Embryonic facial prominence (tissue), 1 donor: Measurements from ENCODE around the gene COMT.

Source experiments
- DNase-seq: peaks from one replicate; pipeline ENCODE4 v3.0.0-alpha.2; 2016; ENCODE audit errors: extremely low spot score

COMT gene

GRCh38 chr22:19957445-19957844, 15.9 kb downstream of the COMT start:
- no peak for DNase-seq

GRCh38 chr22:19958083-19959042, 16.8 kb downstream of the COMT start:
- DNase-seq = no peak

- DNase-seq = no peak
These were observed 17.5 kb downstream of the COMT start for GRCh38 chr22:19959043-19959586.

GRCh38 chr22:19959587-19960490, 18.3 kb downstream of the COMT start:
- no peak for DNase-seq

- no peak for DNase-seq
These were observed 19.1 kb downstream of the COMT start for GRCh38 chr22:19960491-19961200.

GRCh38 chr22:19961201-19961580, 19.6 kb downstream of the COMT start:
- no peak for DNase-seq

- DNase-seq = no peak
These were observed 20.3 kb downstream of the COMT start for GRCh38 chr22:19961868-19962245.

- no peak for DNase-seq
These were observed 20.8 kb downstream of the COMT start for GRCh38 chr22:19962246-19962908.

GRCh38 chr22:19962909-19963806, 21.6 kb downstream of the COMT start:
- DNase-seq = no peak

GRCh38 chr22:19963863-19964642, 22.5 kb downstream of the COMT start:
- no peak for DNase-seq

- no peak for DNase-seq
These were observed 23.3 kb downstream of the COMT start for GRCh38 chr22:19964701-19965386.

GRCh38 chr22:19965771-19966709, 24.5 kb downstream of the COMT start:
- no peak for DNase-seq

- no peak for DNase-seq
These were observed 25.6 kb downstream of the COMT start for GRCh38 chr22:19966908-19967750.

GRCh38 chr22:19967850-19968449, 26.4 kb downstream of the COMT start:
- DNase-seq = no peak

- no peak for DNase-seq
These were observed 26.9 kb downstream of the COMT start for GRCh38 chr22:19968450-19968891.
